GM13976 (cell line): ENCODE results near the gene PTPRM.

Source experiments
- DNase-seq: peaks from one replicate; pipeline ENCODE4 v3.0.0; 2012; ENCODE audit warnings: low spot score
- in situ Hi-C: fragments of 300-500 bp; cut with MboI; formaldehyde crosslinking; loops from one replicate; pipeline ENCODE4 v1.12.0; 2022; ENCODE audit warnings: low sequenced_read_pairs, mixed read lengths, inconsistent platforms; ENCODE audit not compliant: unreplicated experiment
- TF ChIP-seq, protein P1 (sequence below): IDR thresholded peaks from 2 replicates; pipeline ENCODE4 v1.5.1; 2012; ENCODE audit warnings: borderline replicate concordance, mild to moderate bottlenecking; ENCODE audit not compliant: insufficient read depth; ENCODE audit errors: extremely low read depth, missing control alignments, control extremely low read depth

The PTPRM gene

DNA sequence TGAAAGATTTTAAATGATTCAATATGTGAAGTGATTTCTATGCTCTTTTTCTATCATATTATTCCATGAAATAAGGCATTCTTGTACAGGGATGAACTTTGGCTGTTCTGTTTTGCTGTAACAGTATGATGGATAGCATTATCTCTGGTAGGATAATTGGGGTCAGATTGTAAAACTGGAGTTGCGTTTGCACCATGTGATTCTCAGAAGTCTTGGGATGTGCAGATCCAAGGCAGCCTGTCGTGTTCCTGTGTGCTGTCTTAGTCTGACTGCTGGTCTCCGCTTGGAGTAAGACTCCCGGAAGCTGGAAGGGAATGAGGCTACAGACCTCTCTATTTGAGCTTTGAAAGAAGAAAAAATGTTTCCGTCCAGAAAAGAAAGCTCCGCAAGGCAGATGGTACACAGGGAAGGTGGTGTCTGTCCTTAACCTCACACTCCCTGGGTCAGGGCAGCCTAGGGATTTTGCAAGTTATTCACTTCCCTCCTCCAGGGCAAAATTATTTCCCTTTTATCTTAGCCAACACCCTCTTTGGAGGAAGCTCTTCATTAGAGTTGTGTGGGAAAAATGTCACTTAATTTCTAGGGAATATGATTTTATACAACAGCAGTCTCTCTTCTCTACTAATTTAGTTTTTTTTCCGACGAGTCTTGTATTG lies 250.6 kb downstream of the PTPRM start:
- in situ Hi-C loops, result no loop called here
- TF ChIP-seq, protein P1, sequence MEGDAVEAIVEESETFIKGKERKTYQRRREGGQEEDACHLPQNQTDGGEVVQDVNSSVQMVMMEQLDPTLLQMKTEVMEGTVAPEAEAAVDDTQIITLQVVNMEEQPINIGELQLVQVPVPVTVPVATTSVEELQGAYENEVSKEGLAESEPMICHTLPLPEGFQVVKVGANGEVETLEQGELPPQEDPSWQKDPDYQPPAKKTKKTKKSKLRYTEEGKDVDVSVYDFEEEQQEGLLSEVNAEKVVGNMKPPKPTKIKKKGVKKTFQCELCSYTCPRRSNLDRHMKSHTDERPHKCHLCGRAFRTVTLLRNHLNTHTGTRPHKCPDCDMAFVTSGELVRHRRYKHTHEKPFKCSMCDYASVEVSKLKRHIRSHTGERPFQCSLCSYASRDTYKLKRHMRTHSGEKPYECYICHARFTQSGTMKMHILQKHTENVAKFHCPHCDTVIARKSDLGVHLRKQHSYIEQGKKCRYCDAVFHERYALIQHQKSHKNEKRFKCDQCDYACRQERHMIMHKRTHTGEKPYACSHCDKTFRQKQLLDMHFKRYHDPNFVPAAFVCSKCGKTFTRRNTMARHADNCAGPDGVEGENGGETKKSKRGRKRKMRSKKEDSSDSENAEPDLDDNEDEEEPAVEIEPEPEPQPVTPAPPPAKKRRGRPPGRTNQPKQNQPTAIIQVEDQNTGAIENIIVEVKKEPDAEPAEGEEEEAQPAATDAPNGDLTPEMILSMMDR, result no peak
- no peak for DNase-seq

DNA sequence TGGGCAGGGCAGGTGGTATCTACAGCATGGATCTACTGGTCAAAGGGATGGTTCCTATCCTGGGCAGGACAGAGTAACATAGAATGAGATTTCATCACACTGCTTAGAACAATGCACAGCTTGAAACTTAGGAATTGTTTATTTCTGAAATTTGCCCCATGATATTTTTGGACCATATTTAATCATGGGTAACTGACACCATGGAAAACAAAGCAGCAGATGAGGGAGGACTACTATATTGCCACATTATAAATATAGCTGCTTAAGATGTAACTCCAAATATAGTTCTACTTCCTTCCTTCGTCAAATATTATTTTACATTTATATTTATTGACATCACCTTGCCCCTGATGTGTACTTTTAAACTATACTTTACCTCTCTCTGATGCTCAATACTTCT lies 254.7 kb downstream of the PTPRM start:
- DNase-seq, result no peak
- TF ChIP-seq, protein P1, result no peak
- in situ Hi-C loops, result no loop called here

- no peak for DNase-seq
- TF ChIP-seq, protein P1, result no peak
- in situ Hi-C loops, result no loop called here
These were observed 255.6 kb downstream of the PTPRM start for GRCh38 chr18:7822435-7823331.

GRCh38 chr18:7824970-7825369 lies 257.9 kb downstream of the PTPRM start:
- TF ChIP-seq, protein P1, result no peak
- DNase-seq, result no peak
- in situ Hi-C loops, result no loop called here

- in situ Hi-C loops, result no loop called here
- DNase-seq, result no peak
These were observed 263.4 kb downstream of the PTPRM start for GRCh38 chr18:7830468-7830867.

DNA sequence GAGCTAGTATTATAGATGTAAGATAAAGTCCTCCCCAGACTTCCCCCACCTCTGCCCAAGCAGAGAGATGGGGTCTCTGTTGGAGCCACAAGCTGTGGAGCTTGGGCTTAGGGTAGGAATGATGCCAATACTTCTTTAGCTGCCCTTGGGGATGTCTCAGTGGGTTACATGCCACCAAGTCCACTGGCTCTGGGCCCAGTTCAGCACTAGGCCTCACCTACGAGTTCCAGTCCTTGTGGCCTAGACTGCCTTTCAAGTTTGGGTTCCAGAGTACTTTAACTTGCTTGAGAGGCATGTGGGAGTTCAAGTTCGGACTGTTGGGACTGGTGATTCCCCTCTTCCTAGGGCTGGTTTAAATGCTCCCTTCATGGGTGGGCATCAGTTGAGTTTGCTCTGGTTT lies 272.4 kb downstream of the PTPRM start:
- in situ Hi-C loops, result no loop called here
- TF ChIP-seq, protein P1, result no peak
- DNase-seq, result no peak

More at GRCh38 chr18:7830468-7830867, 263.4 kb downstream of the PTPRM start:
- TF ChIP-seq, protein P1, result no peak
